GM21737 (cell line): ENCODE measurements around the gene IGSF3.

Source experiments
- ATAC-seq: cut with Tn5 transposase; IDR thresholded peaks from one replicate; pipeline ENCODE4 v1.9.1; 2021; ENCODE audit warnings: mild to moderate bottlenecking, moderate library complexity; ENCODE audit not compliant: unreplicated experiment

Gene IGSF3

GRCh38 chr1:116561563-116561962, 106.0 kb downstream of the IGSF3 start:
- no peak for ATAC-seq

- ATAC-seq, result no peak
These were observed 106.6 kb downstream of the IGSF3 start for GRCh38 chr1:116560704-116561490.

- ATAC-seq, result peak; percentile 38
These were observed 108.2 kb downstream of the IGSF3 start for GRCh38 chr1:116559304-116559761.

GRCh38 chr1:116558571-116558970, 109.0 kb downstream of the IGSF3 start:
- no peak for ATAC-seq

- ATAC-seq, result no peak
These were observed 109.4 kb downstream of the IGSF3 start for GRCh38 chr1:116558140-116558549.

- ATAC-seq, result no peak
These were observed 110.1 kb downstream of the IGSF3 start for GRCh38 chr1:116557323-116557878.

GRCh38 chr1:116556289-116557006, 111.1 kb downstream of the IGSF3 start:
- ATAC-seq, result peak; percentile 59

GRCh38 chr1:116554924-116555323, 112.6 kb downstream of the IGSF3 start:
- no peak for ATAC-seq

- ATAC-seq, result no peak
These were observed 114.0 kb downstream of the IGSF3 start for GRCh38 chr1:116553386-116554115.

GRCh38 chr1:116546354-116546977, 121.1 kb downstream of the IGSF3 start:
- ATAC-seq, result no peak

- ATAC-seq, result no peak
These were observed 122.2 kb downstream of the IGSF3 start for GRCh38 chr1:116545359-116545705.

GRCh38 chr1:116544588-116545358, 122.8 kb downstream of the IGSF3 start:
- peak; percentile 49 for ATAC-seq

- peak; percentile 40 for ATAC-seq
These were observed 127.4 kb downstream of the IGSF3 start for GRCh38 chr1:116540088-116540487.

GRCh38 chr1:116538544-116538943, 129.0 kb downstream of the IGSF3 start:
- ATAC-seq, result peak; percentile 62

GRCh38 chr1:116537898-116538297, 129.6 kb downstream of the IGSF3 start:
- no peak for ATAC-seq

- no peak for ATAC-seq
These were observed 130.3 kb downstream of the IGSF3 start for GRCh38 chr1:116537040-116537831.

GRCh38 chr1:116534014-116534739, 133.4 kb downstream of the IGSF3 start:
- no peak for ATAC-seq

GRCh38 chr1:116533429-116533820, 134.1 kb downstream of the IGSF3 start:
- ATAC-seq, result no peak
